HG03342 (cell line): ENCODE measurements around the gene SEC31A.
"Not testable (repeated sequence)": the region's sequence is repeated elsewhere in the genome, so short reads cannot be mapped to it uniquely, and the experiment has no call there.

ENCODE experiments used
- ATAC-seq: cut with Tn5 transposase; IDR thresholded peaks from one replicate; pipeline ENCODE4 v1.9.1; 2021; ENCODE audit warnings: mild to moderate bottlenecking, moderate library complexity; ENCODE audit not compliant: unreplicated experiment

SEC31A gene, protein sequence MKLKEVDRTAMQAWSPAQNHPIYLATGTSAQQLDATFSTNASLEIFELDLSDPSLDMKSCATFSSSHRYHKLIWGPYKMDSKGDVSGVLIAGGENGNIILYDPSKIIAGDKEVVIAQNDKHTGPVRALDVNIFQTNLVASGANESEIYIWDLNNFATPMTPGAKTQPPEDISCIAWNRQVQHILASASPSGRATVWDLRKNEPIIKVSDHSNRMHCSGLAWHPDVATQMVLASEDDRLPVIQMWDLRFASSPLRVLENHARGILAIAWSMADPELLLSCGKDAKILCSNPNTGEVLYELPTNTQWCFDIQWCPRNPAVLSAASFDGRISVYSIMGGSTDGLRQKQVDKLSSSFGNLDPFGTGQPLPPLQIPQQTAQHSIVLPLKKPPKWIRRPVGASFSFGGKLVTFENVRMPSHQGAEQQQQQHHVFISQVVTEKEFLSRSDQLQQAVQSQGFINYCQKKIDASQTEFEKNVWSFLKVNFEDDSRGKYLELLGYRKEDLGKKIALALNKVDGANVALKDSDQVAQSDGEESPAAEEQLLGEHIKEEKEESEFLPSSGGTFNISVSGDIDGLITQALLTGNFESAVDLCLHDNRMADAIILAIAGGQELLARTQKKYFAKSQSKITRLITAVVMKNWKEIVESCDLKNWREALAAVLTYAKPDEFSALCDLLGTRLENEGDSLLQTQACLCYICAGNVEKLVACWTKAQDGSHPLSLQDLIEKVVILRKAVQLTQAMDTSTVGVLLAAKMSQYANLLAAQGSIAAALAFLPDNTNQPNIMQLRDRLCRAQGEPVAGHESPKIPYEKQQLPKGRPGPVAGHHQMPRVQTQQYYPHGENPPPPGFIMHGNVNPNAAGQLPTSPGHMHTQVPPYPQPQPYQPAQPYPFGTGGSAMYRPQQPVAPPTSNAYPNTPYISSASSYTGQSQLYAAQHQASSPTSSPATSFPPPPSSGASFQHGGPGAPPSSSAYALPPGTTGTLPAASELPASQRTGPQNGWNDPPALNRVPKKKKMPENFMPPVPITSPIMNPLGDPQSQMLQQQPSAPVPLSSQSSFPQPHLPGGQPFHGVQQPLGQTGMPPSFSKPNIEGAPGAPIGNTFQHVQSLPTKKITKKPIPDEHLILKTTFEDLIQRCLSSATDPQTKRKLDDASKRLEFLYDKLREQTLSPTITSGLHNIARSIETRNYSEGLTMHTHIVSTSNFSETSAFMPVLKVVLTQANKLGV

DNA sequence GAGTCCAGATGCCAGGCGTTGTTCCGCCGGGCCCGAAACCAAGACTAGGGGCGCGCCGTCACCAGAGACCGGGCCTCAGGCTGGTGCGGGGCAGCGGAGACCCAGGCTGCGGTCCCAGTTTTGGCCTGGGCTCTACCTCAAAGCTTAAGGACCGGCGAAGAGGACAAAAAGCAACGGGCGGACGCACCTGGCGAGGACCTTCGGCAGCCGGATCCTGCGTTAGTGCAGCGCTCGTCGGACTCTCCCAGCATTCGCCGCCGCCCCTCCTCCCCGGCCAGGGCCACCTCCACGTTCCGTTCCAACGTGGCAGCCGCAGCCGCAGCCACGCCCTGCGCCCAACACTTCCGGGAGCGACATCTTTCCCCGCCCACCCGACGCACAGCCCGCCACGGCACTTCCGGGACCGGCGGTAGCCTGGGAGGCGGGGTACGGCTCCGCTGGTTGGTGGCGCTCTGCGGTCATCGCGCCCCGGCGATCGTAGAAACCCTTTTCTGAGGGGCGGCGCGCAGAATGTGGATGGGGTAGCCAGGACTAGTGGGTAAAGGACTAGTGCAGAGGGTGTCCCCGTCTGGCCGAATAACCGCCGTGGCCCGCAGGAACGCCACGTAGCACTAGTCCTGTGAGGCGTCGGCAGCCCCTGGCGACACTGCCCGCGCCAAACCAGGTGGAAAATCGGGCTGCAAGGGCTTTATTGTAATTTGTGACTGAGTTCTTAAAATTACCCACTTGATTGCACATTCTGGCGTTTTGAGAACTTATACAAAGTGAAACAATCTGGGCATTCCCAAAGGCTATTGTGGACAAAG, at the start of gene SEC31A:
TSS of gene SEC31A (minus strand) at position 253 of the 806 bp plus-strand sequence. CDS start 9,217 bp downstream, outside the sequence.
- ATAC-seq = peak; percentile 94

DNA sequence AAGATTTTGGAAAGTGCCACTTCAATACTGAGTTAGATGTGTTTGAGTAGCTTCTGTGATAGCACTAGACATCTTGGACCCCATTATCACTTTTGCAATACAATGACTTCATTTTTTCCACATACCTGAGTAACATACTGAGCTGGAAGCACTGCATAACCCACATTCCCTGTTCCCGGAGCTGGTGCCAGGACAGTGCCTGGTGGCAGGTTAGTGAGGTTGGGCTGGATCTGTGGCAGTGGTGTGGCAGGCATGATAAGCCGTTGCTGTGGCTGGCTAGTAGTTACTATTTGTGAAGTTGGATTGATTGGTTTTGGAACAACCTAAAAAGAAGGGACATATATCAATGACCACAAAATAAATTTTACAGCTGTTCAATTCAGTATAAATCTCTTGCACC, 48.5 kb upstream of the SEC31A start:
- no peak for ATAC-seq

DNA sequence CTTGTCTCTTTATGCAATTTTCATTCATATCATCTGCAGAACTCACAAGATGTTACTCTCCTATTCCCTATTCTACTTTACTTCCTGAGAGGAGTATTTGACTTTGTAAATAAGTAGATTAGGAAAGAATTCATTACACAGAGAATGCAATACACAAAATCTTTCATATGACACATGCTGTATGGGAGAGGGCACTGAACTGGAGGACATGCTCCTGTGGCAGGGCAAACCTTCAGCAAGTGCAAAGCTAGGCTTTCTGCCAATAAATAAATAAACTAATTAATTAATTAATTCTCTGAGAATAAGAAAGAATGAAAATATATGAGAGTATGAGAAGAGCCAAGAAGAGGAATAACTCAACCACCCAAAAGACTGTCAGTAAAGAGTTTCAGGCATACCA, 43.5 kb upstream of the SEC31A start:
- no peak for ATAC-seq

DNA sequence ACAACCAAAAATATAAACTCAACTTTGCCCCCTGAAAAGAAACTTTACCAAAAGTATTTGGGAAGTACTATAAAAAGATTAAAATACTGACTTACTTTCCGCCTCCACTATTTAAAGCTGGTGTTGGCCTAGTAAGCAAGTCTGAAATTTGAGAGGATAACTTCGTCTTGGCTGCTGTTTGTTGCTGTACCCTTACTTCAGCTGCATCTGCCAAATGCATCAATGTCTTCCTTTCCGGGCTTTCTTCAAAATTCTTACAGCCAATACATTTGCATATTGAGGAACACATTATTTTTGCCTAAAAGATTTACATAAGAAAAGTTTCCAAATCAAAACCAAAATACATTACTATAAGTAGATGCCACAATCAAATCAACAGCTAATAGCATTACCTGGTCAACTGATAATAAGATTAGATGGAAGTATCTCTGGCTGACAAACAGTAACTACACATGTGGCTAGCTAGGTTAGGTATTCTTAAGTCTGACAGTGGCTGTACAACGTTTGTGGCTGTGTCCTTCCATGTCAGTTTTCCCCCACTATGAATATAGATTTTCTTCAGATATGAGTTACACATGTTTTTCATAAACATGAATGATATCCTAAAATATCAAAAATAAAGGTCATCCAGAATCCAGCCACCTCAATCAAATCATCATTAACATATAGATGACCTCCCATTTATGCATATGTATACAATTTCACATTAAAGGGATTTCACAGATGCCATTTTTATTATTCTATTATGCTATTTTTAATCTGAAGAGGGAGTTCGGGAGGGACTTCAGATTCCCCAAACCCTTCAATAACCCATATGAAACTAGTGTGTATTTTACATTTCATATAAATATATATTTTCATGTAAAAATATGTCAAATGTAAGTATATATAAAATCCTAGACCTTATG, 40.1 kb upstream of the SEC31A start:
- no peak for ATAC-seq

DNA sequence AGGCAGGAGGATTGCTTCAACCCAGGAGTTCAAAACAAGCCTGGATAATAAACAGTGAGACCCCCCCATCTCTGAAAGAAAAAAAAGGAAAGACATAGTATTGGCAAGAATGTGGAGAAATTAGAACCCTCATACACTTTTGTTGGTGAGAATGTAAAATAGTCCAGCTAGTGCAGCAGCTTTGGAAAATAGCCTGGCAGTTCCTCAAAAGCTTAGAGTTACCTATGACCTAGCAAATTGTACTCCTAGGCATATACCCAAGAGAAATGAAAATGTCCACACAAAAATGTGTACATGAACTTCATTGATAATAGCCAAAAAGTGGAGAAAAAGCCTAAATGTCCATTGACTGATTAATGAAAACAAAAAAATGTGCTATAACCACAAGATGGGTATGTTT, 30.8 kb upstream of the SEC31A start:
- no peak for ATAC-seq

DNA sequence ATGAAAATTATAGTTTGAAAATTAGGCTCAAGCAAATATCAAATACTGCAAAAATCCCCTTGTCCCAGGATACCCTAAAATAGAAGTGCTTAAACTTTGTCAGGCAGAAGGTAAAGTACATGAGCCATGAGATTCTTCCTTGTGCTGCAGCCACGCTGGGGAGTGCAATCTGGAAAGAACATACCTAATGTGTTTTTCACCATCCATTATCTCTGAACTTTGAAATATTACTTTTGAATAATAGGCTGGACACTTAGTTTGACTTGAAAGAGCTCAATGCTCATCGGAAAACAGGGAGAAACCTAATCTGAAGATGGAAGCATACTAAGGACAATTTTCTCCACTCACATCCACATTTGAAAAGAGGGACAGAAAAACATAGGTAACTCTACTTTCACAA, 28.4 kb upstream of the SEC31A start:
- ATAC-seq = no peak

DNA sequence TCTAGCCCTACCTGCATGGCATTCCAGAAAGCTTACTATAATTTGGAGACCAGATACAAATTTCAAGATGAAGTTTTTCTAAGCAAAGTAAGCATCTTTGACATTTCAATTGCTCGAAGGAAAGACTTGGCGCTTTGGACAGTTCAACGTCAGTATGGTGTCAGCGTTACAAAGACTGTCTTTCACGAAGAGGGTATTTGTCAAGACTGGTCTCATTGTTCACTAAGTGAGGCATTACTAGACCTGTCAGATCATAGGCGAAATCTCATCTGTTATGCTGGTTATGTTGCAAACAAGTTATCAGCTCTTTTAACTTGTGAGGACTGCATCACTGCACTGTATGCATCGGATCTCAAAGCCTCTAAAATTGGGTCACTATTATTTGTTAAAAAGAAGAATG, 27.1 kb upstream of the SEC31A start:
- no peak for ATAC-seq

DNA sequence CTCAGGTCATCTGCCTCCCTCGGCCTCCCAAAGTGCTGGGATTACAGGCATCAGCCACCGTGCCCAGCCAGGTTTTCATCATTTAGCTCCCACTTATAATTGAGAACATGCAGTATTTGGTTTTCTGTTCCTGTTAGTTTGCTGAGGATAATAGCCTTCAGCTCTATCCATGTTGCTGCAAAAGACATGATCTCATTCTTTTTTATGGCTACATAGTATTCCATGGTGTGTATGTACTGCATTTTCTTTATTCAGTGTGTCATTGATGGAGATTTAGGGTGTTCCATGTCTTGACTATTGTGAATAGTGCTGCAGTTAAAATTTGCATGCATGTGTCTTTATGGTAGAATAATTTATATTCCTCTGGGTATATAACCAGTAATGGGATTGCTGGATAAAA, 23.0 kb upstream of the SEC31A start:
- not testable (repeated sequence) for ATAC-seq

DNA sequence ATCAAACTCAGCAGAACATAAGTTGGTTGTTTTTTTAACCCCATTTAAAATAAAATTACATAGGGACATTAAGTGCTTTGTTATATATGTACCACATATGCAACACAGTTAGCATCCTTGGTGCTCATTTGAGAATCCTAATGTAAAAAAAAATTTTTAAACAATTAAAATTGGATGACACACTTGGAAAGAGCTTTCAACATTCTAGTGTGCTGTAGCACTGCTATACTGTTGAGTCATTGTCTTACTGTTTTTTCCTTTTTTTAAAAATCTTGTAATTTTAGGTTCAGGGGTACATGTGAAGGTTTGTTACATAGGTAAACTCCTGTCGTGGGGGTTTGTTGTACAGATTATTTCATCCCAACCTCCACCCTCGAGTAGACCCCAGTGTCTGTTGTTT, 22.4 kb upstream of the SEC31A start:
- no peak for ATAC-seq

DNA sequence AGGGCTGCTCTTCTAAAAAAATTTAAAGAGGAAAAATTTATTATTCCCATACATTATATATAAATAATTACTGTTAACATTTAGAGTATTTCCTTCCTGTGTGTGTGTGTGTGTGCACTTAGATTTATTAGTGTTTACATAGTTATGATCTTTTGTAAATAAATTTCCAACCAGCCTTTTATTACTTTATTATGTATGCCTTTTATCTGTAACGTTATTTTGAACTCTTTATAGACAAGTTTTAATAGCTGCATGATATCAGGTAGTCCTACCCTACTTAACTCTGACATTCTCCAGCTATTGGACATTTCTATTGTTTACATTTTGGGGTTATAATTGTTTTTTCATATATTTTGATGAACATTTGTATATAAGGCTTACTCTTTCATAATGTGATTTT, 18.4 kb upstream of the SEC31A start:
- no peak for ATAC-seq

DNA sequence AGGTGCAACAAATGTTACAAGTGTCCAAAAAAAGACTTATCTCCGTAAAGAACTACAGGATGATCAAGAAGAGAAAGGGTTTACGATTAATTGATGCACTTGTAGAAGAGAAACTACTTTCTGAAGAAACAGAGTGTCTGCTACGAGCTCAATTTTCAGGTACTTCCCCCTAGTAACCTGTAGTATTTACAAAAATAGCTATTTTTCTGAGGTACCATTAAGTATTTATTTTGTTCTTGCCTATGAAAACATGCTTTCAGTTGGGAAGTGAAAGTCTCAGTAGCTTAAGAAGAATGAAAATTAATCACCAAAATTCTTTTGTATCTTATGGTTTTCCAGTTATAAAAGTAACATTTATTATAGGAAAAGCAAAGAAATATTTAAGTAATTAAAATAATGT, 15.5 kb upstream of the SEC31A start:
- ATAC-seq = peak; percentile 41

DNA sequence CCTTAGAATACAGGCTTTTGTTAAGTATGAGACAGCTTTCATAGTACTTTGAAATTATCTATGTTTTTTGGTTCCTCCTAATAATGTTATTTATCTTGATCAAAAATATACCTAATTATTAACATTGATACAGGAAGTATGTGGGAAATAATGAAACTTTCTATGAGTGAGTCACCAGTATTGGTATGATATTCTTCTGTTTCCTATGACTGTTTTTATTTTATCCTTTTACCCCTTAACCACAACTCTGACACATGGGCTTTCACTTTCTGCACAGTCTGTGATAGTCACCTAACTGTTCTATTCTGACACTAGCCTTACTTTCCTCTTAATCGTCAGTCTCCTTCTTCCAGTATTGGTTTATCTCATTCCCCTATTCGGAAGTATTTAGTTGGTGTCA, 14.3 kb upstream of the SEC31A start:
- peak; percentile 53 for ATAC-seq

DNA sequence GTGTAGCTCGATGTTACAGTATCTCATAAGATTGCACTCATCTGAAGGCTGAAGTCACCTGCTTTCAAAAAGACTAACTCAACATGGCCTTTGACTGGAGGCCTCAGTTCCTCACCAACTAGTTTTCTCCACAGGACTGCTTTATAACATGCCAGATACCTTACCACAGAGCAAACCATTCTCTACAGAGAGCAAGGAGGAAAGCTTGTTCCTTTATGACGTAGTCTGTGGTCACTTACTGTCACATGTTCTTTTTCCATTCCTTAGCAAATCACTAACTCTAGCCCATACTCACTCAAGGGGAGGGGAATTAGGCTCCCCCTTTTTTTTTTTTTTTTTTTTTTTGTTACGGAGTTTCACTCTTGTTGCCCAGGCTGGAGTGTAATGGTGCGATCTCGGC, 12.8 kb upstream of the SEC31A start:
- ATAC-seq = no peak

DNA sequence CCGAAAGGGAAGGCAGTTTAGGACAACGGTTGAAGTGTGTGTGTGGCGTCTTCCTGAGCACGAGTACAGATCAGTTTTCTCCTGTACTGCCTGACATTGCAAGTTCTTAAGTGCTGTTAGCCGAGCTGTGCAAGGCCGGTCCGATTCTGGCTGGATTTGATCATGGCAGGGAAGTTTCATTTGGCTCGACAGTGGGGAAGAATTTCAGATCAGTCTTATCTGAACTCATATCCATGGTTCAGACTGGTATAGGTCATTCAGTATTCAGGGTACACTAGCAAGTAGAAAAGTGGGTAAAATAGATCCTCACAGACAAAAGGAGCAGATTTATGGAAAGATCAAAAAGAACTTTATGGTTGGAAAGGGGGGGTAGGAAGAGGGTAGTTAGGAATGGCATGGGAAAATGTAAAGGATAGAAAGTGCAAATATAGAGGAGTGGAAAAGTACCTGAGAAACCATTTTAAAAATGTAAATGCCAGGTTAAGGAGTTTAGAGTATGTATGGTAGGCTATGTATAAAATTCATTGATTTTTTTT, 10.3 kb upstream of the SEC31A start:
- ATAC-seq = no peak

DNA sequence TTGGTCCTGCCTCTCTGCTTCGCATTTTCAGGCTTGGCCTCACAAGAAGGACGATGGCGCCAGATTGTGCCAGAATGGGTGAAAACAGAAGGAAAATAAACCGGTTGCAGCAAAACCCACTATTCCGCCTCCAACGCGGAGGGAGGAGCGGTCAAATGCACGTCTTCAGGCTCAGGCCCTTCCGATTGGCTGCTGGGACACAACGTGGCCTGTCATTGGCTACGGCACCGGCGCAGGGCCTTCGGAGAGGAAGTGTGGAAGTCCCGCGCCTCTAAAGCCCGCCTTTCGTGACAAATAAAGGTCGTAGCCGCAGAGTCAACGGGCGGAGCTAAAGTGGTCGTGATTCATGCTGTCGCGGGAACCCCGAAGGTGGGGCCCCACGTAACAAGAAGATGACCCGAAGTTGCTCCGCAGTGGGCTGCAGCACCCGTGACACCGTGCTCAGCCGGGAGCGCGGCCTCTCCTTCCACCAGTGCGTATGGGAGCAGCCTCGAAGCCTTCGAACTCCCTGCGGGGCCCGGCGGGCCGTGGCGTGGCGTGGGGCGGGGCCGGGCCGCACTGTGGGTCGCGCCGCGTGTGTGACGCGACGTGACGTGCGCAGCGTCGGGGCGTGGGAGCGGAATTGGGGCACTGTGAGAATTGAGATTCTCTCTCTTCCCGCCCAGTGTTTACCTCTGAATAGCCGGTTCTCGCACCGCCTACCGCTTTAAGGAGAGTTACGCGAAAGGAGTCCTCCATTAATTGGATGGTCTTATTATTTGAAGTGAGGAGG, 9.6 kb upstream of the SEC31A start, which contains the start of gene THAP9:
TSS of gene THAP9 (plus strand) at position 325 of the 772 bp plus-strand sequence. CDS start at position 393, 68 bp downstream.
- ATAC-seq = peak; percentile 89

DNA sequence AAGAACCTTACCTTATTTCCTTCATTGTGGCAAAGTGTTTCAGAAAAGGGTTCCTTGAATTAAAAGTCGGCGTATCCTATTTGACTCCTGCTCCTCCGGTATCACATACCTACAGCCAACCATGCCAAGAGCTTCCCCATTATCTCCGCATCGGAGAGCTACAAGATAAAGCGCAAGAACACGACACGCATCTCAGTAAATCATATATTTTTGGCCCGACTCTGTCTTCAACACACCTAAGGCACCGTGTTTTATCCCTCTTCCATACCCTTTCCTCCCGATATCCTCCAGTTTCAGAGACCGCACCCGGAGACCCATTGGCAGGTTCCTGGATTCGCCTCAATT, 9.1 kb upstream of the SEC31A start:
- ATAC-seq = peak; percentile 19

DNA sequence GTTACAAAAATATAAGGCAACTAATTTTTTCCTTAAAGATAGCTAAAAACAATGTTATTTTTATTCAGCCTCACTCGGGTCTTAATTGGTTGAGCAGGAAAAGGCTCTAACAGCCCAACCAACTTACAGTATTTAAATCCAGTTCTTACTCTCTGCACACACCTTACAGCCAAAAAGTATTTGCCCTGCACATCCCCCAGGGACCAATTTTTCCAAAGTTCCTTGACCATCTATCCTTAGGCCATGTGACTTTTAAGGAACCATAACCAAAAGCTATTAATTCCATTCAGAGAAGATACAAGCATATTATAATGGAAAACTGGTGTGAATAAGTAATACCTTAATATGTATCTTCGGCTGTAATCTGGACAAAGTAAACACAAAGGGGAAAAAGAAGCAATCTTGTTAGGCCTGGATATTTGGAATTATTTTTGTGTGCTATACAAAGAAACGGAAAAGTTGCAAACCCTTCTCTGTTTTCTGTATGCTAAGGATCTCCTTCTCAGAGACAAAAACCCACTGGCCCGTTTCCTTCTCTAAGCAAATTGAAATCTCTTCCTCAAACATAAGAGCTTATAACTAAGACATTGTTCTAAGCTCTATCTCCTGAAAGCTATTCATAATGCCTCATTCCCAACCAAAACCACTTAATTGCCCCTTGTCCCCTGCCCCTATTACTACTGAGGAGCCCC, 8.6 kb upstream of the SEC31A start:
- no peak for ATAC-seq
